Endothelial cell (in vitro differentiated cells): ENCODE measurements around the gene RAD50. TPM values are rescaled to one million over a fixed set of nuclear protein-coding genes. Genes with fewer than 3 reads are reported as not detected.

ENCODE experiments used
- DNase-seq: peaks from one replicate; pipeline ENCODE4 v3.0.0; 2021; ENCODE audit warnings: low spot score
- H3K27ac Mint-ChIP-seq: one replicate; pipeline ENCODE4 v1.8.0; 2021; ENCODE audit warnings: mixed read lengths, inconsistent platforms; ENCODE audit not compliant: unreplicated experiment
- H3K27me3 Mint-ChIP-seq: one replicate; pipeline ENCODE4 v1.8.0; 2021; ENCODE audit warnings: mild to moderate bottlenecking, moderate library complexity, mixed read lengths, inconsistent platforms; ENCODE audit not compliant: unreplicated experiment
- H3K36me3 Mint-ChIP-seq: one replicate; pipeline ENCODE4 v1.8.0; 2021; ENCODE audit warnings: mild to moderate bottlenecking, low read depth, mixed read lengths, inconsistent platforms; ENCODE audit not compliant: unreplicated experiment
- H3K4me1 Mint-ChIP-seq: one replicate; pipeline ENCODE4 v1.8.0; 2021; ENCODE audit warnings: mild to moderate bottlenecking, mixed read lengths, inconsistent platforms; ENCODE audit not compliant: unreplicated experiment
- H3K4me3 Mint-ChIP-seq: one replicate; pipeline ENCODE4 v1.8.0; 2021; ENCODE audit warnings: mild to moderate bottlenecking, mixed read lengths, inconsistent platforms; ENCODE audit not compliant: unreplicated experiment
- H3K9me3 Mint-ChIP-seq: one replicate; pipeline ENCODE4 v1.8.0; 2021; ENCODE audit warnings: mixed read lengths, inconsistent platforms; ENCODE audit not compliant: unreplicated experiment
- total RNA-seq: library from RNA; stranded (reverse); fragmentation: NEBNext Ultra II Directional; extraction: Animal tissue kit (Norgen Biotek cat#: 25700); gene quantifications from one replicate; pipeline ENCODE4 v1.2.1, GENCODE V29; 2021; ENCODE audit not compliant: unreplicated experiment
- TF ChIP-seq, protein P1 (sequence below): fragments of 200-600 bp; sonication (generic); IDR thresholded peaks from one replicate; pipeline ENCODE4 v1.5.0; 2021; ENCODE audit warnings: antibody characterized with exemption; ENCODE audit not compliant: unreplicated experiment

The RAD50 gene
- total RNA-seq, 1 donor from 2014 or later: 20.0 TPM

DNA sequence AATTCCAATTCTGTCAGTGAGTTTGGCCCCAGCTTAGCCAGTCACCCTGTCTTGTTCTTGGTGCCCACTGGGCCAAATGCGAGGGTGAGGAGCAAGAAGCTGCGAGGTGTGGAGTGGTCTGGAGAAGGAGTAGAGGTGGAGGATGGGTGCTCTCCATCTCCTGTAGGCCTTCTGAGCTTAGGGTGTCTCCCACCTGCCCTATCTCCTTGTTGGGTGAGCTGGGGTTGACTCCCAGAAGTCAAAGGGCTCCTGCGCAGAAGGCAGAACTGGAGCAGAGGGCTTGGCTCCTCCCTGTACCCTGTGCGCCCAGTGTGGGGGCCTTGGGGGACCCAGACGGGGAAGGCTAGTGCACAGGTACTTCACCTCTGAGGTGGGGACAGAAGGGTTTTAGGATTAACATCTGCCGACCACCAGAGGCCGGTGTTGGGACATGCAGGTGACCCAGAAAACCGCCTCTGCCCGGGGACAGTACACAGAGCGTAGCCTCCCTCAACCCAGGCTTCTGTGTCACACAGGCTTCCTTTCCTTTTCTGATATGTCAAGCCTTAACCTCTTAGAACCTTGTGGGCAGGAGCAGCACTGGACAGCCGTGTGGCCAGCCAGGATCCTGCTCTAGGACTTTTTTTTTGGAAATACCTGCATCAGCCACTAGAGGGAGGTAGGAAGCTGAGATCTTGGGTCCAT lies 30.3 kb upstream of the RAD50 start:
- peaks cover 3% of the 10 kb centered on the region for H3K27me3 Mint-ChIP-seq
- peaks cover 12% of the 10 kb centered on the region for H3K4me1 Mint-ChIP-seq
- H3K9me3 Mint-ChIP-seq: no peaks in the 10 kb centered on the region
- no peak overlapping the region for H3K27ac Mint-ChIP-seq
- peak; percentile 64 for DNase-seq
- H3K36me3 Mint-ChIP-seq: no peaks in the 10 kb centered on the region
- no peak overlapping the region for H3K4me3 Mint-ChIP-seq
- TF ChIP-seq, protein P1, sequence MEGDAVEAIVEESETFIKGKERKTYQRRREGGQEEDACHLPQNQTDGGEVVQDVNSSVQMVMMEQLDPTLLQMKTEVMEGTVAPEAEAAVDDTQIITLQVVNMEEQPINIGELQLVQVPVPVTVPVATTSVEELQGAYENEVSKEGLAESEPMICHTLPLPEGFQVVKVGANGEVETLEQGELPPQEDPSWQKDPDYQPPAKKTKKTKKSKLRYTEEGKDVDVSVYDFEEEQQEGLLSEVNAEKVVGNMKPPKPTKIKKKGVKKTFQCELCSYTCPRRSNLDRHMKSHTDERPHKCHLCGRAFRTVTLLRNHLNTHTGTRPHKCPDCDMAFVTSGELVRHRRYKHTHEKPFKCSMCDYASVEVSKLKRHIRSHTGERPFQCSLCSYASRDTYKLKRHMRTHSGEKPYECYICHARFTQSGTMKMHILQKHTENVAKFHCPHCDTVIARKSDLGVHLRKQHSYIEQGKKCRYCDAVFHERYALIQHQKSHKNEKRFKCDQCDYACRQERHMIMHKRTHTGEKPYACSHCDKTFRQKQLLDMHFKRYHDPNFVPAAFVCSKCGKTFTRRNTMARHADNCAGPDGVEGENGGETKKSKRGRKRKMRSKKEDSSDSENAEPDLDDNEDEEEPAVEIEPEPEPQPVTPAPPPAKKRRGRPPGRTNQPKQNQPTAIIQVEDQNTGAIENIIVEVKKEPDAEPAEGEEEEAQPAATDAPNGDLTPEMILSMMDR: peak; percentile 94

DNA sequence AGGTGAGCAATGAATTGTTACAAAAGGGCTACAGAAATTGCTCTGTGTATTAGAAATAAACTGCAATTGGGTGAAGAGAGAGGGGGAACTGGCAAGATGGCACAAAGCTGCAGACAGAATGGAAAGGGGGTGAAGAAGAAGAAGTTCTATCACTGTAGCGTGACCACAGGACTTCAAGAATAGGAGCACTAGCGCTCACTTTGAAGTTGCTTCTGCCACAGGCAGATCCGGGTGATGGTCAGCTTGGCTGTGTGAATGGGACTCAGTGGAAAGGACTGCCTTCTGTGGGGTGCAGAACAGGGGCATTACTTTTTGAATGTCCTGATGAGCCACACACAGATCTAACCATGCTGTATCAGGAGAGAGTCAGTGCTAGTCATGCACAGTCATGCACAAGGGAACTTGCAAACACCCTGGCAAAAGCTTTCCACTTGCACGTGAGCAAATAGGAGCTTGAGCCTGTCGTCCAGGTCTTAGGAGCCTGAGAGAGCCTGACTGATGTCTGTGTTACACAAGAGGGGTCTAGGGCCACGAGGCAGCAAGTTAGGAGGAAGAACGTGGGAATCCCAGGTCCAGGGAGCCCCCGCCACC lies 29.7 kb upstream of the RAD50 start:
- peaks cover 2% of the 10 kb centered on the region for H3K27me3 Mint-ChIP-seq
- peaks cover 16% of the 10 kb centered on the region for H3K4me1 Mint-ChIP-seq
- DNase-seq: no peak
- H3K36me3 Mint-ChIP-seq: no peaks in the 10 kb centered on the region
- TF ChIP-seq, protein P1: no peak
- H3K4me3 Mint-ChIP-seq: no peak overlapping the region
- no peaks in the 10 kb centered on the region for H3K9me3 Mint-ChIP-seq
- no peak overlapping the region for H3K27ac Mint-ChIP-seq

DNA sequence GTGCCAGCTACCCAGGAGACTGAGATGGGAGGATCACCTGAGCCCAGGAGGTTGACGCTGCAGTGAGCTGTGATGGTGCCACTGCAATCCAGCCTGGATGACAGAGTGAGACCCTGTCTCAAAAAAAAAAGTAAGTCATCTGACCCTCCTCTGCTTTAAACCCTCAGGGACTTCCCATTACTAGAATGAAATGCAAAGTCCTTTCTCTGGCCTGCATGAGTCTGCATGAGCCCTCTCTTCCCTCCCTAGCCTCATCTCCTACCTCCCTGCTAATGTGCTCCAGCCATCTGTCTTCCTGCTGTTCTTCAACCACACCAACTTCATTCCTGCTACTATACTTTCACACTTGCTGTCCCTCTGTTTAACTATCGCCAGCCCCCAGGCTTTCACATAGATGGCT lies 28.8 kb upstream of the RAD50 start:
- TF ChIP-seq, protein P1: no peak
- H3K27me3 Mint-ChIP-seq: peaks cover 1% of the 10 kb centered on the region
- no peak for DNase-seq
- no peak overlapping the region for H3K27ac Mint-ChIP-seq
- H3K36me3 Mint-ChIP-seq: no peaks in the 10 kb centered on the region
- H3K4me1 Mint-ChIP-seq: peaks cover 17% of the 10 kb centered on the region
- H3K9me3 Mint-ChIP-seq: no peaks in the 10 kb centered on the region
- no peak overlapping the region for H3K4me3 Mint-ChIP-seq

DNA sequence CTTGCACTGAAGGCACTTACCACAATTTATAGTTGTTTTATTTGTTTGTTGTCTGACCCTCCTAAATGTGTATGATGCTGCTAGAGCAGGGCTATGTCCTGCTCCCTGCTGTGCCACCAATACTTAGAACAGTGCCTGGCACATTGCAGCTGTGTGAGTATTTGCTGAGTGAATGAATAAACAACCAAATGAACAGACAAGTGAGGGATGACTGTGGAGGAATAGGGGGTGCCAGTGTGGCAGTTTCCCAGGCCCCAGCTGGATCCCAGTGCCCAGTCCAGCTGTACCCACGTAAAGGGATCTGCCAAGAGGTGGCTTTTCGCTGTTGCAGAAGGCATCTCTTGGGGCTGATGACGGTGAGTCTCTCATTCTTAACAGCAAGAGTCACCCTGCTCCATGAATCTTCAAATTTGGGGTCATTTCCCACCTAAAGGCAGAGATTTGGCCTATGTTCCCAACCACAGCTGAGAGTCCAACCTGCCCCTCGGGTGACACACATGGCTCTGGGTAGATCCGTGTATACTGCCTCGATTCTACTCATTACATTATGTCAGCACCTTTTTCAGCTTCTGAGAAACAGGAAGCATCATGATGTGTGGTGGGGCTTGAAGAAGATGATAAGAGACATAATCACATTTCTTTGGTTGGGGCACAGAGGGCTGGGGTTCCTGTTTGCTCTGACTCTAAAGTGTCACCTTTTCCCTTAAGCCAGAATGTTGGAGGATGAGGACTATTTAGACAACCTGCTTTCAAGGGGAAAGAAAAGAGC lies 27.7 kb upstream of the RAD50 start:
- Mint-ChIP-seq H3K4me3 (no peak overlapping the region), H3K36me3 (no peaks in the 10 kb centered on the region), H3K27ac (no peak overlapping the region), H3K4me1 (peaks cover 17% of the 10 kb centered on the region), H3K9me3 (no peaks in the 10 kb centered on the region), H3K27me3 (peaks cover 1% of the 10 kb centered on the region)
- no peak for DNase-seq
- TF ChIP-seq, protein P1: no peak

DNA sequence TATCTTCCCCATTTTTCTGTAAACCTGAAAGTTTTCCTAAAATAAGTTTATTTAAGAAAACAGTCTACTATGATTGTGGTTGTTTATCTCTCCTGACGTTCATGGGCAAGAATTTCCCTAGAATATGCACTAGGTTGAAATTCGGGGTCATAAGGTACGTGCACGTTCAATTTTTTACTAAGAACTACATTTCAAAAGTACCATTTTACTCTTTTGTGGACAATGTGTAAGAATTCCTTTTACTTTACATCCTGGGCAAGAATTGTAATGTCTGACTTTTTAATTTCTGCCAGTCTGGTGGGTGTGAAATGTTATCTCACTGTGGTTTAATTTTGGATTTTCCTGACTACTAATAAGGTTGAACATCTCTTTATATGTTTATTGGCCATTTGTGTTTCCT lies 25.8 kb upstream of the RAD50 start:
- Mint-ChIP-seq H3K36me3 (no peaks in the 10 kb centered on the region), H3K9me3 (no peaks in the 10 kb centered on the region), H3K4me1 (peaks cover 23% of the 10 kb centered on the region), H3K4me3 (no peak overlapping the region), H3K27ac (no peak overlapping the region), H3K27me3 (no peaks in the 10 kb centered on the region)
- DNase-seq: no peak
- TF ChIP-seq, protein P1: no peak
